Skeletal muscle satellite cell (primary cell): ENCODE measurements around the gene SLC22A7.

Source experiments
- H3K27me3 ChIP-seq: 2 replicates; pipeline ENCODE4 v1.7.0; 2013; ENCODE audit warnings: low read length; ENCODE audit not compliant: control insufficient read depth, insufficient read depth
- H3K36me3 ChIP-seq: 2 replicates; pipeline ENCODE4 v1.7.0; 2013; ENCODE audit warnings: mild to moderate bottlenecking, control low read depth, low read length; ENCODE audit not compliant: insufficient read depth
- H3K4me1 ChIP-seq: 2 replicates; pipeline ENCODE4 v1.7.0; 2013; ENCODE audit warnings: low read length; ENCODE audit not compliant: control insufficient read depth, insufficient read depth
- H3K4me2 ChIP-seq: 2 replicates; pipeline ENCODE4 v1.7.0; 2013; ENCODE audit warnings: mild to moderate bottlenecking, low read length
- H3K4me3 ChIP-seq: 2 replicates; pipeline ENCODE4 v1.7.0; 2013; ENCODE audit warnings: low read length
- H3K9ac ChIP-seq: 2 replicates; pipeline ENCODE4 v1.7.0; 2013; ENCODE audit warnings: mild to moderate bottlenecking, low read depth, low read length, moderate library complexity
- H3K9me3 ChIP-seq: replicated peaks from 2 replicates; pipeline ENCODE4 v1.7.0; 2013; ENCODE audit warnings: mild to moderate bottlenecking, control low read depth, low read length

Gene SLC22A7

GRCh38 chr6:43277643-43278523 lies 20.2 kb upstream of the SLC22A7 start:
- Histone ChIP-seq H3K27me3 (peaks cover 54% of the 10 kb centered on the region), H3K4me1 (peaks cover 10% of the 10 kb centered on the region), H3K9ac (peak overlapping the region; percentile 5), H3K4me2 (no peak overlapping the region), H3K4me3 (no peak overlapping the region), H3K36me3 (no peaks in the 10 kb centered on the region), H3K9me3 (no peaks in the 10 kb centered on the region)

GRCh38 chr6:43278524-43279078 lies 19.5 kb upstream of the SLC22A7 start:
- no peak overlapping the region for H3K4me2 ChIP-seq
- no peaks in the 10 kb centered on the region for H3K9me3 ChIP-seq
- peaks cover 50% of the 10 kb centered on the region for H3K27me3 ChIP-seq
- H3K4me3 ChIP-seq, result no peak overlapping the region
- H3K9ac ChIP-seq, result no peak overlapping the region
- peaks cover 10% of the 10 kb centered on the region for H3K4me1 ChIP-seq
- no peaks in the 10 kb centered on the region for H3K36me3 ChIP-seq

GRCh38 chr6:43280234-43280633 lies 17.8 kb upstream of the SLC22A7 start:
- H3K9ac ChIP-seq, result no peak overlapping the region
- H3K4me2 ChIP-seq, result no peak overlapping the region
- peaks cover 10% of the 10 kb centered on the region for H3K4me1 ChIP-seq
- no peaks in the 10 kb centered on the region for H3K36me3 ChIP-seq
- H3K4me3 ChIP-seq, result no peak overlapping the region
- H3K9me3 ChIP-seq, result no peaks in the 10 kb centered on the region
- peaks cover 46% of the 10 kb centered on the region for H3K27me3 ChIP-seq

DNA sequence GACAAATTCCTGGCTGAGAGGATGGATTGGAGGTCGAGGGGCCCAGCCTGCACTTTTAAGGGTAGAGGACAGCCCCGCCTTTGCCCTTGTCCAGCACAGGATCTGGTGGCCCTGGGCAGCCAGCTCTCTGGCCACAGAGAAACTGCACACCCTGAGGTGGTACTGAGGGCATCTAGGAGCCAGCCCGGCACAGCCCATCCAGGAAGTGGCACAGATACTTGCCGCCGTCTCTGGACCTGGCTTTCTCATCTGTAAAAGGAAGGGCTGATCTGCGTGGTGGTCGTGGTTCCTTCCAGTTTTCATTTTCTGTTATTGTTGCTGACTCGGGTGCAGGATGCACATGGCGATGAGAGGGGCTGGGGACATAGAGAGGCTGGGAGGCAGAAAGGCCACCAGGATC lies 16.0 kb upstream of the SLC22A7 start:
- no peak overlapping the region for H3K9ac ChIP-seq
- peaks cover 58% of the 10 kb centered on the region for H3K27me3 ChIP-seq
- no peak overlapping the region for H3K4me3 ChIP-seq
- H3K36me3 ChIP-seq, result no peaks in the 10 kb centered on the region
- H3K4me2 ChIP-seq, result no peak overlapping the region
- H3K9me3 ChIP-seq, result no peaks in the 10 kb centered on the region
- H3K4me1 ChIP-seq, result peaks cover 10% of the 10 kb centered on the region

GRCh38 chr6:43282636-43283513 lies 15.2 kb upstream of the SLC22A7 start:
- H3K9me3 ChIP-seq, result no peaks in the 10 kb centered on the region
- peaks cover 64% of the 10 kb centered on the region for H3K27me3 ChIP-seq
- H3K4me1 ChIP-seq, result peaks cover 9% of the 10 kb centered on the region
- H3K4me3 ChIP-seq, result no peak overlapping the region
- no peak overlapping the region for H3K9ac ChIP-seq
- no peak overlapping the region for H3K4me2 ChIP-seq
- no peaks in the 10 kb centered on the region for H3K36me3 ChIP-seq

GRCh38 chr6:43283514-43283901 lies 14.6 kb upstream of the SLC22A7 start:
- Histone ChIP-seq H3K27me3 (peaks cover 68% of the 10 kb centered on the region), H3K4me3 (no peak overlapping the region), H3K4me1 (peaks cover 3% of the 10 kb centered on the region), H3K9me3 (no peaks in the 10 kb centered on the region), H3K36me3 (no peaks in the 10 kb centered on the region), H3K9ac (no peak overlapping the region), H3K4me2 (no peak overlapping the region)

GRCh38 chr6:43283905-43284304 lies 14.2 kb upstream of the SLC22A7 start:
- no peak overlapping the region for H3K9ac ChIP-seq
- H3K4me3 ChIP-seq, result no peak overlapping the region
- no peaks in the 10 kb centered on the region for H3K36me3 ChIP-seq
- H3K9me3 ChIP-seq, result no peaks in the 10 kb centered on the region
- H3K4me1 ChIP-seq, result no peaks in the 10 kb centered on the region
- H3K4me2 ChIP-seq, result no peak overlapping the region
- H3K27me3 ChIP-seq, result peaks cover 66% of the 10 kb centered on the region

DNA sequence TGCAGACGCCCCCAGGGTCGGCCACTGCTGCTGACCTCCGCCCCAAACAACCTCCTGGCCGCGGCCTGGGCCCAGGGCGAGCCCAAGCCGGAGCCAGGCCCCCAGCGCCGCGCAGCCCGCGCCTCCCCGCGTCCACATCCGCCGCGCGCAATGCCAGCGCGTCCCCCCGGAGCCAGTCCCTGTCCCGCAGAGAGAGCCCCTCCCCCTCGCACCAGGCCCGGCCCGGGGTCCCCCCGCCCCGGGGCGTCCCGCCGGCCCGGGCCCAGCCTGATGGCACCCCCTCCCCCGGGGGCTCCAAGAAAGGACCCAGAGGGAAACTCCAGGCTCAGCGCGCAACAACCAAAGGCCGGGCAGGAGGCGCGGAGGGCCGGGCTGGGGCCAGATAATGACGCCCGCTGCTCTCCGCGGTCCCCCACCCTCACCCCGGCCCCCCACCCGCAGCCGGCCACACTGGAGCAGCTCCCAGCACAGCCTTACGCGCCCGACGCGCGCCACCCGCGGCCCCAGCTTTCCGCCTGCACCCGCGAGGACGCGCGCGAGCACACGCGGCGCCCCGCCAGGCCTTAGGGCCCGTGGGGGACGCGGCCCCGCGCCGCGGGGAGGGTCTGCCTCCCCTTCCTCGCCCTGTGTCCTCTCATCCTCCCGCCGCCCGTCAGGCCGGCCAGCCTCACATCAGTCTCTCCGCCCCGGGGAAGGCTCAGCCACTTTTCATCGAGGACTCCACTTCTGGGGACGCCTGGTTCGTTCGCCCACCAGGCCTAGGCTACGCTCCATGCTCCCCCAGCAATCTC lies 12.9 kb upstream of the SLC22A7 start:
- Histone ChIP-seq H3K4me2 (no peak overlapping the region), H3K27me3 (peaks cover 63% of the 10 kb centered on the region), H3K4me1 (no peaks in the 10 kb centered on the region), H3K4me3 (no peak overlapping the region), H3K9ac (no peak overlapping the region), H3K36me3 (no peaks in the 10 kb centered on the region), H3K9me3 (no peaks in the 10 kb centered on the region)

- no peak overlapping the region for H3K4me3 ChIP-seq
- H3K9me3 ChIP-seq, result no peaks in the 10 kb centered on the region
- no peak overlapping the region for H3K9ac ChIP-seq
- no peaks in the 10 kb centered on the region for H3K4me1 ChIP-seq
- no peak overlapping the region for H3K4me2 ChIP-seq
- no peaks in the 10 kb centered on the region for H3K36me3 ChIP-seq
- peaks cover 56% of the 10 kb centered on the region for H3K27me3 ChIP-seq
These were observed 12.2 kb upstream of the SLC22A7 start for GRCh38 chr6:43285832-43286231.

DNA sequence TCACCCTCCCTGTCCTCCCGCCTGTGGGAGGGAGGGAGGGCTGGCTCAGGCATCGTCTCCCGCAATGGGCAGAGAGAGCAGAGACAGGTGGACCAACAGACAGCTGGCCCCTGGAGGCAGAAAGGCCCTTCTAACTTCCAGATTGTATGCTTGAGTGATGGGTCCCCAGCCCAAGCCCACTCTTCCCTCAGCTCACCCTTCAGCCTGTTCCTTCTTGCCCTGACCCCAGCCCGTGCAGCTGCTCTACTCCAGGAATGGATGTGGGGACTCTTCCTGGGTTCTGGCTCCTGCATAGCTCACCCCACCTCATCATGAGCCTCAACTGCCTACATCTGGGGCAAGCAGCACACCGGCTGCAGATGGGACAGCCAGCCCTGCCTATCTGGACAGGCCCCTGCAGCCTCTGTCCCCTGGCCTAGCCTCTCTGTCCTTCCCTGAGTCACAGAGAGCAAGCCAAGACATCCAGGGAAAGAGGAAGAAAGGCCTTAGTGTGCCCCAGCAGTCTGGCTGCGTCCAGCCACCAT lies 11.5 kb upstream of the SLC22A7 start:
- Histone ChIP-seq H3K4me2 (no peak overlapping the region), H3K9me3 (no peaks in the 10 kb centered on the region), H3K4me3 (no peak overlapping the region), H3K27me3 (peaks cover 55% of the 10 kb centered on the region), H3K36me3 (no peaks in the 10 kb centered on the region), H3K9ac (no peak overlapping the region), H3K4me1 (no peaks in the 10 kb centered on the region)
